SJSA1 (cell line): ENCODE data around the gene SSH2. TPM values are rescaled to one million over a fixed set of nuclear protein-coding genes. Genes with fewer than 3 reads are reported as not detected.
"Not testable (repeated sequence)": the region's sequence is repeated elsewhere in the genome, so short reads cannot be mapped to it uniquely, and the experiment has no call there.

Source experiments
- DNase-seq, 2 experiments: peaks; one replicate each; pipeline ENCODE4 v3.0.0-alpha.2; 2015 to 2020; ENCODE audit warnings: low spot score in 2 of 2, low read depth in 1 of 2
- H3K27ac ChIP-seq: fragments of 250-450 bp; sonication (Bioruptor Pico); 2 replicates; pipeline ENCODE4 v1.5.1; 2020; ENCODE audit warnings: mild to moderate bottlenecking, moderate library complexity
- H3K27me3 ChIP-seq: fragments of 250-450 bp; sonication (Bioruptor Pico); replicated peaks from 2 replicates; pipeline ENCODE4 v1.5.1; 2020; ENCODE audit warnings: mild to moderate bottlenecking, moderate library complexity
- H3K36me3 ChIP-seq: fragments of 250-450 bp; sonication (Bioruptor Pico); 2 replicates; pipeline ENCODE4 v1.5.1; 2020; ENCODE audit warnings: mild to moderate bottlenecking
- H3K4me1 ChIP-seq: fragments of 250-450 bp; sonication (Bioruptor Pico); replicated peaks from 2 replicates; pipeline ENCODE4 v1.6.1; 2021; ENCODE audit warnings: mild to moderate bottlenecking
- H3K4me3 ChIP-seq: fragments of 250-450 bp; sonication (Bioruptor Pico); 2 replicates; pipeline ENCODE4 v1.5.1; 2020; ENCODE audit warnings: mild to moderate bottlenecking
- H3K9me3 ChIP-seq: fragments of 250-450 bp; sonication (Bioruptor Pico); replicated peaks from 2 replicates; pipeline ENCODE4 v1.5.1; 2020; ENCODE audit warnings: mild to moderate bottlenecking
- total RNA-seq: library from RNA; depleted of rRNA; stranded (reverse); fragments of >200 nt; shearing (Covaris generic); gene quantifications from 2 replicates; pipeline ENCODE4 v1.2.3, GENCODE V29; 2014

The SSH2 gene
- total RNA-seq, 1 experiment from 2014 or later: 12.9 TPM

DNA sequence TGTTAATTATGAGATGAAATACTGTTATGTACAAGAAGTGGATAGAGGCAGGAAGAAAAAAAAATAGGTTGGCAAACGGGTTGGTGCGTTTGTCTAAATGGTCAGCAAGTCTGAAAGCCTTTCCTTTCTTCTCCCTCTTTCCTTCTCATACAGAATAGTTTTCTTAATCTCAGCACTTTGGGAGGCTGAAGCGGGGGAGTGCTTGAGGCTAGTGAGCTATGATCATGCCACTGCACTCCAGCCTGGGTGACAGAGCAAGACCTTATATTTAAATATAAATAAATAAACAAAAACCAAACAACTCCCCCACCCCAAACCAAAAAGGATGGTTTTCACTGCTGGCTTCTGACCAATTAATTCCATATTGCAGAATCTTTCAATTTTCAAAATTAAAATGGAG is 232.7 kb downstream of the SSH2 start:
- peaks cover 18% of the 10 kb centered on the region for H3K36me3 ChIP-seq
- no peaks in the 10 kb centered on the region for H3K9me3 ChIP-seq
- no peaks in the 10 kb centered on the region for H3K27me3 ChIP-seq
- H3K27ac ChIP-seq: no peak overlapping the region
- DNase-seq: no peak
- peaks cover 13% of the 10 kb centered on the region for H3K4me1 ChIP-seq
- no peak overlapping the region for H3K4me3 ChIP-seq

GRCh38 chr17:29694918-29695563 is 235.0 kb downstream of the SSH2 start:
- peaks cover 16% of the 10 kb centered on the region for H3K36me3 ChIP-seq
- DNase-seq: no peak
- no peaks in the 10 kb centered on the region for H3K9me3 ChIP-seq
- H3K4me1 ChIP-seq: peaks cover 18% of the 10 kb centered on the region
- no peaks in the 10 kb centered on the region for H3K27me3 ChIP-seq
- H3K27ac ChIP-seq: no peak overlapping the region
- no peak overlapping the region for H3K4me3 ChIP-seq

DNA sequence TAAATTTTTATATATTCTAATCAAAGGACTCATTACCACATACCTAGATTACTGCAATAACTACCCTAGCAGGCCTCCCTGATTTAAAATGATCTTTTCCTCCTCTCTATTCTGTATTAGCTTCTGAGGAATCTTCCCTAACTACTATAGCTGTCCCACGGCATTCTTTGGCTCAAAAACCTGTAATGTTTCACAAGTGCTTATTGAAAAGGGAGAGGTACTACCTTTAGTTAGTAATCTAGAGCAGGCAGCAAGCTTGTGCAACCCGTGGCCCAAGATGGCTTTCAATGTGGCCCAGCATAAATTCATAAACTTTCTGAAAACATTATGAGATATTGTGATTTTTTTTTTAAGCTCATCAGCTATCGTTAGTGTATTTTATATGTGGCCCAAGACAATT is 236.3 kb downstream of the SSH2 start:
- no peaks in the 10 kb centered on the region for H3K9me3 ChIP-seq
- no peak for DNase-seq
- no peak overlapping the region for H3K4me3 ChIP-seq
- H3K36me3 ChIP-seq: peaks cover 16% of the 10 kb centered on the region
- H3K27ac ChIP-seq: peak overlapping the region; percentile 16; the same call in 1 of the 2 replicates
- no peaks in the 10 kb centered on the region for H3K27me3 ChIP-seq
- H3K4me1 ChIP-seq: peaks cover 18% of the 10 kb centered on the region

DNA sequence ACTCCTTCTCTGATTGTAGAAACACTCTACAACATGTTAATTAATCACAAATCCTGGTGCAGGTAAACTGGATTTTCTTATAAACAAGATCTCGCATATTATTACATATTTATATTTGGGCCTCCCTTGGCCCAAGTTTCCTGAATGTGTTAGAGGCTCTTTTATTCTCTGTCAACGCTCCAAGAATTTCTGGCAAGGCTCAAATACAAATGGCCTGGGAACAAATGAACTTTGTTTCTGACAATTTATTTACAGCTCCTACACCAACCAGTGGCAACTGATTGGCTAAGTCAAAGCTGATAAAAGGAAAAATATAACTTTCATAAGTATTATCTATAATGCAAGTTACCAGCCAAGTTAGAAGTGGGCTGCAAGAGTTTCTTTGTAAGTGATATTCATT is 242.4 kb downstream of the SSH2 start:
- DNase-seq: no peak
- no peak overlapping the region for H3K27ac ChIP-seq
- no peak overlapping the region for H3K4me3 ChIP-seq
- H3K27me3 ChIP-seq: no peaks in the 10 kb centered on the region
- H3K9me3 ChIP-seq: no peaks in the 10 kb centered on the region
- H3K4me1 ChIP-seq: peaks cover 7% of the 10 kb centered on the region
- peaks cover 2% of the 10 kb centered on the region; the same call in 1 of the 2 replicates for H3K36me3 ChIP-seq

DNA sequence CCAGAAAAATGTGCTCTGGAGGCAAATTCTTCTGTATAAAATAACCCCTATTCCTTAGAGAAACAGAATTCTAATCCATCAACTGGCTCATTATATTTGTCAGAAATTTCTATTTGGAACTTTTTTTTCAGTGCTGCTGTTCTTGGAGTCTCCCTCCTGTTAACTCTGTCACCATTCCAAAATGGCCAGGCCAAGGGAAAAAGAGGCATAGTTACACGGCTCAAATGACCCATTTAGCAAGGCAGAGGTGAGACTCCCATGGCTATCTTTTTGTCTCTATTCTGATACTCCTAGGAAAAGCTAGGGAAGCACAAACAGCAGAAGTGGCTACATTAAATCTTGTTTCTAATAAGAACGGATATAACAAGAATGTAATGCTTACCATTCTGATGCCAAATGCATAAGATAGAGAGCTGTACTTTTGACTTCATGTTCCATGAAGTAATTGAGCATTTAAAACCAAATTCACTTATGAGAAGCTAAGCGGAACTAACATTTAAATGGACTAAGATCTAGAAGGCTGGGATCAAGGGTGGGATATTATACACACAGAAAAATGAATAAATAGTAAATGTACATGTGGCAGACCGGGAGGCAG is 242.9 kb downstream of the SSH2 start:
- H3K9me3 ChIP-seq: no peaks in the 10 kb centered on the region
- peaks cover 3% of the 10 kb centered on the region for H3K4me1 ChIP-seq
- peaks cover 2% of the 10 kb centered on the region; the same call in 1 of the 2 replicates for H3K36me3 ChIP-seq
- H3K27ac ChIP-seq: no peak overlapping the region
- no peak overlapping the region for H3K4me3 ChIP-seq
- no peaks in the 10 kb centered on the region for H3K27me3 ChIP-seq
- no peak for DNase-seq

DNA sequence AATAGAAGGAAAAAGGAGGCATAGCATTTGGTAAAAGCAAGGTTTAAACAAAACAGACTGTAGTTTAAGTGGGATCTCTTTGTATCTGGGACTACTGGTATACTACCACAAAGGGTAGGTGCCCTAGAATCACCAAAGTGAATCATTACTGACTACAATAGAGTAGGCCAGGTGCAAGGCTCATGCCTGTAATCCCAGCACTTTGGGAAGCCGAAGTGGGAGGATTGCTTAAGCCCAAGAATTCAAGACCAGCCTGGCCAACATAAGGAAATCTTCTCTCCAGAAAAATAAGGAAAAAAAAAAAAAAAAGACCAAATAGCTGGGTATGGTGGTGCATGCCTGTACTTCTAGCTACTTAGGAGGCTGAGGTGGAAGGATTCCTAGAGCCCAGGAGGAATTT is 246.5 kb downstream of the SSH2 start:
- Histone ChIP-seq H3K4me1 (peaks cover 3% of the 10 kb centered on the region; the same call in 1 of the 2 replicates), H3K27ac (no peak overlapping the region), H3K27me3 (no peaks in the 10 kb centered on the region), H3K9me3 (no peaks in the 10 kb centered on the region), H3K36me3 (peaks cover 4% of the 10 kb centered on the region), H3K4me3 (no peak overlapping the region)
- no peak for DNase-seq

DNA sequence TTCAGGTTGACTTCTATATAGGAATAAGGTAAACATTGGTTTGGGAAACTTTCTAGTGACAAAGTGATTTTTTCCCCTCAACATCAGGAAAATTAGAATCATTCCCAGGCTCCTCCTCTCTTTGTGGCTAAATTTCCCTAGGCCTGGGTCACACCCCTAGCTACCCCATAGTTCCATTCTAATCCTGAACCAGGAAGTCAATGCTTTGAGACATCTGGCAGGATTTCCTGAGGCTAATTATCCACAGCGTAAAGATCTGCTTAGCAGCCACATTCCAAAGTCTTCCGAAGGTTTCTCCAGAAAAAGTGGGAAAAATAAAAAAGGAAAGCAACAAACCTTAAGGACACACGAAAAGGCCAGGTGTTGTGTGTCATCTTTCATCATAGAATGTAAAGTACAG is 247.0 kb downstream of the SSH2 start:
- Histone ChIP-seq H3K27me3 (no peaks in the 10 kb centered on the region), H3K4me3 (no peak overlapping the region), H3K36me3 (peaks cover 4% of the 10 kb centered on the region), H3K27ac (no peak overlapping the region), H3K4me1 (peaks cover 3% of the 10 kb centered on the region; the same call in 1 of the 2 replicates), H3K9me3 (no peaks in the 10 kb centered on the region)
- DNase-seq: no peak

GRCh38 chr17:29682054-29682453 is 248.0 kb downstream of the SSH2 start:
- Histone ChIP-seq H3K4me1 (peaks cover 3% of the 10 kb centered on the region; the same call in 1 of the 2 replicates), H3K9me3 (no peaks in the 10 kb centered on the region), H3K36me3 (peaks cover 8% of the 10 kb centered on the region; the same call in 1 of the 2 replicates), H3K4me3 (no peak overlapping the region), H3K27ac (no peak overlapping the region), H3K27me3 (no peaks in the 10 kb centered on the region)
- DNase-seq: no peak

DNA sequence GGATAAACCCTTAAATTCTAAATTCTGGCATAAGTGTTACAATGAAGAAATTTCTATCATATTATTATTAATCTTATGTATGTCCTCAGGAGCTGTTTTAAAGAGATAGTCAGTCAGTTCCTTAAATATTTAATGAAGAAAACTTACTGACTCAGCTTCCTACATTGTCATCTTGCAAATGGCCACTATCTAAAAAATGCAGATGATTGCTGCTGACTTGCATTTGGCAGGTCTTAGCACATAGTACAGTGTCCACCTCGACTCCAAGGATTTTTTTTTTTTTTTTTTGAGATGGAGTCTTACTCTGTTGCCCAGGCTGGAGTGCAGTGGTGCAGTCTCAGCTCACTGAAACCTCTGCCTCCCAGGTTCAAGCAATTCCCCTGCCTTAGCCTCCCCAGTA is 252.2 kb downstream of the SSH2 start:
- Histone ChIP-seq H3K36me3 (peaks cover 17% of the 10 kb centered on the region), H3K4me1 (peaks cover 3% of the 10 kb centered on the region; the same call in 1 of the 2 replicates), H3K27ac (no peak overlapping the region), H3K27me3 (no peaks in the 10 kb centered on the region), H3K4me3 (no peak overlapping the region), H3K9me3 (no peaks in the 10 kb centered on the region)
- no peak for DNase-seq

DNA sequence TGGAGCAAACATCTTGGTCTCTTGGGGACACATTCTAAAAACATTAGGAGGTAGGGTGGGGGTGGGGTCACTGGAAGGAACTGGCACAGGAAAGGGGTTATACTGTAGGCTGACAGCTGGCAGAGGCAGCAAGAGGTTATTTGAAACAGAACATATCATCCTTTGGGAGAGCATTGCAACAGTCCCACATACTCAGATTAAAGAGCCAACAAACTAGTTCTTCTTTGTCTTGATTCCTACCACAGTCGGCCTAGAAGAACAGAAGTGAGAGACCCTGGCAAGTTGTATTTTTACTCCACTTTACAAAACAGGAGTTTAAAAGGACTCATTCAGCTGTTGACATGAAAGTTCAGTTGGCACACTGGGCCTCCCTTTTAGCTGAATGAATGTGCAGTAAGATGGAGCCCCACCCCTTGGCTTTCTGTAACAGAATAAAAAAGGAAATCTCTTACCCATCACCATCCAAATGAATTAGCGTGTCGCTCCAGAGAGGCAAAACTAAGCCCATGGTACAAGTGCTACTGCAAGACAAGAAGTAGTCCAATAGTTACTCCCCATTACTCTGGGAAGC is 252.7 kb downstream of the SSH2 start:
- no peak overlapping the region for H3K27ac ChIP-seq
- H3K9me3 ChIP-seq: no peaks in the 10 kb centered on the region
- no peaks in the 10 kb centered on the region for H3K27me3 ChIP-seq
- no peak overlapping the region for H3K4me3 ChIP-seq
- peaks cover 3% of the 10 kb centered on the region; the same call in 1 of the 2 replicates for H3K4me1 ChIP-seq
- H3K36me3 ChIP-seq: peaks cover 17% of the 10 kb centered on the region
- DNase-seq: no peak

DNA sequence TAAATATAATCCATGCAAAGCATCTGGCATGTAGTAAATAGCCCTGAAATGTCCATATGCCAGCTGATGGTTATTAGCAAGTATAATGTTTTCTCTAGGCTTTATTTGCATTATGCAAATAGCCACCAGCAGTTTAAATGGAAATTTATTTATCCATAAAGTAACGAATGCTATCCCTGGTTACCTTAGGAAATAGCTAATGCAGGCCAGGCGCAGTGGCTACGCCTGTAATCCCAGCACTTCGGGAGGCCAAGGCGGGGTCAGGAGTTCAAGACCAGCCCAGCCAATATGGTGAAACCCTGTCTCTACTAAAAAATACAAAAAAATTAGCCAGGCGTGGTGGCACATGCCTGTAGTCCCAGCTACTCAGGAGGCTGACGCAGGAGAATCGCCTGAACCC is 254.1 kb downstream of the SSH2 start:
- peaks cover 21% of the 10 kb centered on the region for H3K36me3 ChIP-seq
- H3K4me3 ChIP-seq, H3K9me3 ChIP-seq, DNase-seq, H3K4me1 ChIP-seq, H3K27me3 ChIP-seq, H3K27ac ChIP-seq: not testable (repeated sequence)

GRCh38 chr17:29674281-29674680 is 255.7 kb downstream of the SSH2 start:
- H3K27ac ChIP-seq: no peak overlapping the region
- H3K27me3 ChIP-seq: no peaks in the 10 kb centered on the region
- DNase-seq: no peak
- H3K4me1 ChIP-seq: no peaks in the 10 kb centered on the region
- no peaks in the 10 kb centered on the region for H3K9me3 ChIP-seq
- H3K4me3 ChIP-seq: no peak overlapping the region
- peaks cover 31% of the 10 kb centered on the region for H3K36me3 ChIP-seq

GRCh38 chr17:29671661-29672060 is 258.4 kb downstream of the SSH2 start:
- no peaks in the 10 kb centered on the region for H3K4me1 ChIP-seq
- no peaks in the 10 kb centered on the region for H3K27me3 ChIP-seq
- H3K36me3 ChIP-seq: peaks cover 34% of the 10 kb centered on the region
- H3K27ac ChIP-seq: no peak overlapping the region
- DNase-seq: no peak
- H3K9me3 ChIP-seq: no peaks in the 10 kb centered on the region
- no peak overlapping the region for H3K4me3 ChIP-seq

GRCh38 chr17:29669266-29669665 is 260.8 kb downstream of the SSH2 start:
- Histone ChIP-seq H3K4me1 (no peaks in the 10 kb centered on the region), H3K36me3 (peaks cover 44% of the 10 kb centered on the region), H3K9me3 (no peaks in the 10 kb centered on the region), H3K27me3 (no peaks in the 10 kb centered on the region), H3K4me3 (no peak overlapping the region), H3K27ac (no peak overlapping the region)
- no peak for DNase-seq
